Coronary artery (tissue), 2 donors: Measurements from ENCODE around the gene RERG.

ENCODE experiments used
- DNase-seq: peaks from one replicate; pipeline ENCODE4 v3.0.0-alpha.2; 2017; ENCODE audit warnings: low spot score
- H3K27ac ChIP-seq, 2 donors: fragments of 200-600 bp; sonication (generic); one replicate each; pipeline ENCODE4 v1.5.1; 2016 to 2019
- H3K4me3 ChIP-seq: fragments of 200-600 bp; sonication (generic); 2 replicates; pipeline ENCODE4 v1.5.1; 2016; ENCODE audit warnings: mild to moderate bottlenecking, moderate library complexity
- CTCF ChIP-seq: fragments of 200-600 bp; sonication (generic); IDR thresholded peaks from one replicate; pipeline ENCODE4 v1.5.1; 2019; ENCODE audit warnings: antibody characterized with exemption

RERG gene

GRCh38 chr12:15253990-15254389 is 32.8 kb upstream of the RERG start:
- no peak for TF ChIP-seq CTCF
- DNase-seq, result no peak
- Histone ChIP-seq H3K27ac (no peak overlapping the region), H3K4me3 (no peak overlapping the region)

- no peak for TF ChIP-seq CTCF
- no peak for DNase-seq
- no peak overlapping the region for H3K4me3 ChIP-seq
- H3K27ac ChIP-seq, result no peak overlapping the region
Measured at GRCh38 chr12:15244926-15245325, 23.7 kb upstream of the RERG start.

GRCh38 chr12:15244341-15244740 is 23.1 kb upstream of the RERG start:
- no peak for DNase-seq
- Histone ChIP-seq H3K27ac (no peak overlapping the region), H3K4me3 (no peak overlapping the region)
- no peak for TF ChIP-seq CTCF

GRCh38 chr12:15243102-15243501 is 21.9 kb upstream of the RERG start:
- no peak for DNase-seq
- H3K27ac ChIP-seq, result no peak overlapping the region
- TF ChIP-seq CTCF, result no peak
- no peak overlapping the region for H3K4me3 ChIP-seq

- no peak overlapping the region for H3K4me3 ChIP-seq
Measured at GRCh38 chr12:15240898-15241297, 19.7 kb upstream of the RERG start.

GRCh38 chr12:15234508-15234907 is 13.3 kb upstream of the RERG start:
- no peak for DNase-seq
- no peak for TF ChIP-seq CTCF
- H3K27ac ChIP-seq, result no peak overlapping the region
- H3K4me3 ChIP-seq, result no peak overlapping the region

More at GRCh38 chr12:15240898-15241297, 19.7 kb upstream of the RERG start:
- no peak overlapping the region for H3K27ac ChIP-seq
- TF ChIP-seq CTCF, result no peak
- no peak for DNase-seq

- TF ChIP-seq CTCF, result no peak
- DNase-seq, result no peak
- no peak overlapping the region for H3K4me3 ChIP-seq
- H3K27ac ChIP-seq, result no peak overlapping the region
Measured at GRCh38 chr12:15234011-15234410, 12.8 kb upstream of the RERG start.
